Epithelial cell of esophagus (primary cell): ENCODE data around the gene MAPKAPK2.

Source experiments
- DNase-seq: peaks from one replicate; pipeline ENCODE4 v3.0.0; 2010; ENCODE audit warnings: low read depth
- H3K4me3 ChIP-seq: 2 replicates; pipeline ENCODE4 v1.5.1; 2011; ENCODE audit warnings: mild to moderate bottlenecking, low read length, control low read depth
- TF ChIP-seq, protein P1 (sequence below): IDR thresholded peaks from 2 replicates; pipeline ENCODE4 v1.5.1; 2011; ENCODE audit warnings: low read depth, mild to moderate bottlenecking, low read length, control low read depth, inconsistent platforms; ENCODE audit not compliant: insufficient read depth; ENCODE audit errors: missing control alignments

The MAPKAPK2 gene

DNA sequence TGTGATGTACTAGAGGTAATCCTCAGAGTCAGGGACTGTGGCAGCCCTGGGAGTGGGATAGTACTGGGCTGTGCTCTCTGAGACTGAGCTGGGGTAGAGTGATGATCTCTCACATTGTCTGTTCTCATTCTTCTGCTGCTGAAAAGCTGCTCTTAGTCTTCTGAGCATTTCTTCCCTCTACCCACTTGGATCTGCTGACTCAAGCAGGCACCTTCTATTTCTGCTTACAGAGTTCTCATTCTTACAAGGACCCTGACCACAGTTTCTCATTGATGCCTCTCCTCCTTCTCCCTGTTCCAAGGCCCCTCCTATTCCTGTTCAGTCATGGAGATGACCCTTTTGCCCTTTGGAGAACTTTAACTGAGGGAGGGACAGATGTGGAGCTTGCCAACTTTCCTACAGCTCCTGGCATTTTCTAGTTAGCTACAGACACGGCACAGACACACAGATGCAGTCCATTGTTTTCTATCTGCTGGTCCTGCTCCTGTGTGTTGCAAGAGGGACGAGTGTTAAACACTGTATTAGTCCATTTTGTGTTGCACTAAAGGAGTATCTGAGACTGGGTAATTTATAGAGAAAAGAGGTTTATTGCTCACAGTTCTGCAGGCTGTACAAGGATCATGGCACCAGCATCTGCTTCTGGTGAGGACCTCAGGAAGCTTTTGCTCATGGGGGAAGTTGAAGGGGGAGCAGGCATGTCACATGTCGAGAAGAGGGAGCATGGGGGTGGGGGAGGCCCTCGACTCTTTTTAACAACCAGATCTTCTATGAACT is 12.3 kb downstream of the MAPKAPK2 start:
- DNase-seq: no peak
- H3K4me3 ChIP-seq: no peak overlapping the region
- TF ChIP-seq, protein P1, sequence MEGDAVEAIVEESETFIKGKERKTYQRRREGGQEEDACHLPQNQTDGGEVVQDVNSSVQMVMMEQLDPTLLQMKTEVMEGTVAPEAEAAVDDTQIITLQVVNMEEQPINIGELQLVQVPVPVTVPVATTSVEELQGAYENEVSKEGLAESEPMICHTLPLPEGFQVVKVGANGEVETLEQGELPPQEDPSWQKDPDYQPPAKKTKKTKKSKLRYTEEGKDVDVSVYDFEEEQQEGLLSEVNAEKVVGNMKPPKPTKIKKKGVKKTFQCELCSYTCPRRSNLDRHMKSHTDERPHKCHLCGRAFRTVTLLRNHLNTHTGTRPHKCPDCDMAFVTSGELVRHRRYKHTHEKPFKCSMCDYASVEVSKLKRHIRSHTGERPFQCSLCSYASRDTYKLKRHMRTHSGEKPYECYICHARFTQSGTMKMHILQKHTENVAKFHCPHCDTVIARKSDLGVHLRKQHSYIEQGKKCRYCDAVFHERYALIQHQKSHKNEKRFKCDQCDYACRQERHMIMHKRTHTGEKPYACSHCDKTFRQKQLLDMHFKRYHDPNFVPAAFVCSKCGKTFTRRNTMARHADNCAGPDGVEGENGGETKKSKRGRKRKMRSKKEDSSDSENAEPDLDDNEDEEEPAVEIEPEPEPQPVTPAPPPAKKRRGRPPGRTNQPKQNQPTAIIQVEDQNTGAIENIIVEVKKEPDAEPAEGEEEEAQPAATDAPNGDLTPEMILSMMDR: no peak

DNA sequence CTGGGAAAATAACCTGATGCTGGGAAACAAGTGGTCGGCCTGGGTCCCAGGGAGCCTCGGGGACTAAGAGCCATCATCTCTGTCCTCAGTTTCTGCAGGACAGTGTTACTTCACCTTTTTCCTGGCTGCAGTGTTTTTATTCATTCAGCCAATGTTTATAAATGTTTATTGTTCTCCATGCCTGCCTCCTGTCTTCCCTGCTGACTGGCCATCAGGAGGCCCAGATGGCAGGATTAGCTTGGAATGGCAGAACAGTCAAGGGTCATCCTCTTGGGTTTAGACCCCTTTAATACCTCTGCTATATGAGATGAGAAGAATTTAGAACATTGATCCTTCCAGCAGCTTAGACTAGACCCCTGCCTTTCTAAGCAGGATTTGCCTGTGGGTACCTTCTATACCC is 13.3 kb downstream of the MAPKAPK2 start:
- no peak for DNase-seq
- no peak overlapping the region for H3K4me3 ChIP-seq
- TF ChIP-seq, protein P1: no peak

DNA sequence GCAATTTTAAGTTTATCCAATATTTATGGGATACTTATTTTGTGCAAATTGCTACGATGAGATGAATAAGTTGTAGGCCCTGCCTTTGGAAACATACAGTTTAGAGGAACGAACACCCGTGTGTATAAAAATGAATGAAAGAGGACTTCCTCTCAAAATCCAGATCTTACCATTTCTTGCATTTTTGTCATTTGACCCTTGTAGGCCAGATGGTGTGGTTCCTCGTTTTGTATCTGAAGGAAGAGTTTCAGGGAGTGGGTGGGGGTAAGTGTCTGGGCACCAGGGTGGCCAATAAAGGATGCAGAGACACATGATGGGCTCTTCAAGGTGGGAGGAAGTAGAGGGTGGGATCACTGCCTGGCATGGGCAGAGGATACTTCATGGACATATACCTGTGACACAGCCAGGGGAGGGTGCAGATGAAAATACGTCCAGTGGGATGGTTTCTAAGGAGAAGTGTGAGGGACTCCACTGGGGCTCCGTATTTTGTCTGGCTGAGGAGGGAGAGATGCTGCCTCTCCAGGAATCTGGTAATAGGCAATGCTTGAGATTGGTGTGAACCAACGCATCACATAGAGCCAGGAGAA is 14.4 kb downstream of the MAPKAPK2 start:
- TF ChIP-seq, protein P1: no peak
- H3K4me3 ChIP-seq: no peak overlapping the region
- no peak for DNase-seq

DNA sequence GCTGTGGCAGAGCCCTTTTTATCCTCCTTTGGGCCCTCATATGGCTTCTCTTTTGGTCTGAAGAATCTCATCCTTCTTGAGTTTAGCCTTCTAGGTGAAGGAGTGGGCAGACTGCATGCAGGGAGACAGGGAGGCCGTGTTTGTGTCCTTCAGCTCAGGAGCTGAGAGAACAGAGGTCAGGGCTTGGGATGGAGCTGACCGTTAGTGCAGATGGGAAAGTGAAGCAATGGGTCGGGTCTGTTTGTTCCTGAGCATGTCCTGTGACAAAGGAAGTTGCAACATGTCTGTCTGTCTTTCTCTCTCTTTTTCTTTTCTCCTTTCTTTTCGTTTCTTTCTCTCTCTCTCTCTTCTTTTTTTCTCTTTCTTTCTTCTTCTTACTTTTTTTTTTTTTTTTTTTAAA is 14.9 kb downstream of the MAPKAPK2 start:
- H3K4me3 ChIP-seq: no peak overlapping the region
- TF ChIP-seq, protein P1: no peak
- no peak for DNase-seq

DNA sequence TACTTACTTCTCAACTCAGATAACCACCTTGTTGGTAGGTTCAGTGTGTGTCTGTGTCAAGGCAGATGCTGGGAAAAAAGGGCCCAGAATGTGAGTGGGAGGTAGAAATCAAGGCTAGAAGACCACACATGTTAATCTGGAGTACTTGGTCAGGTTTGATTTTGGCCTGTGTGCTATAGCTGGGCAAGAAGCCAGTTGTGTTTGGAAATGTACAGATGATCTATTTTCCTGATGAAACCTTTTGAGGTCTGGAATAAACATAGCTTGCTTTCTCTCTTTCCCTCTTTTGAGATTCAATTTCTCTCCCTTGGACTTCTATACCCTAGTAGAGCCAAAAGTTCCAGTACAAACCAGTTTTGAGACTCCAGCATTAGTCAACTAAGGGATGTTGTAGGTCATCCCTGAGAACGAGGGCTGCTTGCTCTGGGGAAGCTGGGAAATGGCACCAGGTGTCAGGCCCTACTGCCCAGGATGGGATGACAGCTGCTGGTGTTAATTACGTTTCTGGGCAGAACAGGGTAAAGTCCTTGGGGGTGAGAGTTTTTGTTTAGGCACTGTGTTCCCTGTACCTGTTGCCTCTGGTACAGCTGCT is 15.8 kb downstream of the MAPKAPK2 start:
- no peak overlapping the region for H3K4me3 ChIP-seq
- TF ChIP-seq, protein P1: no peak
- no peak for DNase-seq

DNA sequence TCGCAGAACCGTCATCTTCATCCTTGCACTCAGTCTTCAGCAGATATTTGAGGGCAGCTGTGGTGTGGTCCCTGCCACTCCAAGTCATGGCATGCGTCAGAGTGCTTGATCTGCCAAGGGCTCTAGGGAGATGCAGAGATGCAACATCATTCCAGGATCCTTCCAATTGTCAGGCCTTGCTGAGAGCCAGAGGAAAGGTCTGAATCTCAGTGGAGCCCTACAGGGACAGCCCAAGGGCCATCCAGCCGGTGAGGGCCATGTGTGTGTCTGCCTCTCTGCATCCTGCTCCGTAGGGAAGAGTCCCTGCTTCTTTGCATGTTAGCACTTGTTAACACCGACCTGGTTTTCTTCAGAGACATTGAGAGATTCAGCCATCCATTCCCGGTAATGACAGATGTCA is 17.6 kb downstream of the MAPKAPK2 start:
- no peak overlapping the region for H3K4me3 ChIP-seq
- TF ChIP-seq, protein P1: no peak
- DNase-seq: peak; percentile 36
